ENCODE results near the gene ZFAND5.

Gene ZFAND5

GRCh38 chr9:72364679-72365524 lies at the start of gene ZFAND5:
TSS of gene ZFAND5 (minus strand) at chr9:72365208. CDS start at chr9:72360778, 4,430 bp downstream.
- peak; percentile 93 for DNase-seq

- DNase-seq = no peak
Measured at GRCh38 chr9:72412483-72413040, 47.6 kb upstream of the ZFAND5 start.

- DNase-seq = no peak
Measured at GRCh38 chr9:72410214-72410613, 45.2 kb upstream of the ZFAND5 start.

GRCh38 chr9:72407114-72407513 lies 42.1 kb upstream of the ZFAND5 start:
- DNase-seq = no peak

GRCh38 chr9:72402744-72403143 lies 37.7 kb upstream of the ZFAND5 start:
- DNase-seq = no peak

GRCh38 chr9:72401396-72401795 lies 36.4 kb upstream of the ZFAND5 start:
- no peak for DNase-seq

GRCh38 chr9:72400866-72401265 lies 35.9 kb upstream of the ZFAND5 start:
- no peak for DNase-seq

GRCh38 chr9:72399391-72399790 lies 34.4 kb upstream of the ZFAND5 start:
- no peak for DNase-seq

- no peak for DNase-seq
Measured at GRCh38 chr9:72396247-72397091, 31.5 kb upstream of the ZFAND5 start.

- DNase-seq = no peak
Measured at GRCh38 chr9:72394066-72394465, 29.1 kb upstream of the ZFAND5 start.

GRCh38 chr9:72390907-72391306 lies 25.9 kb upstream of the ZFAND5 start:
- DNase-seq = no peak

GRCh38 chr9:72386186-72386585 lies 21.2 kb upstream of the ZFAND5 start:
- no peak for DNase-seq

- DNase-seq = no peak
Measured at GRCh38 chr9:72384710-72385485, 19.9 kb upstream of the ZFAND5 start.

GRCh38 chr9:72383978-72384709 lies 19.1 kb upstream of the ZFAND5 start:
- DNase-seq = no peak

- DNase-seq = no peak
Measured at GRCh38 chr9:72382405-72382804, 17.4 kb upstream of the ZFAND5 start.

- no peak for DNase-seq
Measured at GRCh38 chr9:72377041-72377440, 12.0 kb upstream of the ZFAND5 start.

GRCh38 chr9:72371151-72371550 lies 6.1 kb upstream of the ZFAND5 start:
- no peak for DNase-seq

- DNase-seq = peak; percentile 52
Measured at GRCh38 chr9:72365525-72366256, 683 bp upstream of the ZFAND5 start.

- DNase-seq = peak; percentile 63
Measured at GRCh38 chr9:72363908-72364678, 915 bp downstream of the ZFAND5 start.

GRCh38 chr9:72363236-72363635 lies 1.8 kb downstream of the ZFAND5 start:
- DNase-seq = no peak
